Keratinocyte (primary cell): Measurements from ENCODE around the gene YAF2. TPM values are rescaled to one million over a fixed set of nuclear protein-coding genes. Genes with fewer than 3 reads are reported as not detected.
A peak's percentile ranks its signal among the peaks of the same experiment; 100 is the strongest.

Experiments used
- DNase-seq: peaks from one replicate; pipeline ENCODE4 v3.0.0-alpha.2; 2011; ENCODE audit warnings: low read depth, missing footprints, low spot score
- FAIRE-seq: peaks from 2 replicates; lab custom pipeline; 2011; peaks lifted over from hg19 to GRCh38; lab: Jason Lieb, UNC
- H2AFZ ChIP-seq: 2 replicates; pipeline ENCODE4 v1.6.0; 2012; ENCODE audit warnings: low read length, control low read depth, inconsistent platforms; ENCODE audit not compliant: control insufficient read depth
- H3K27ac ChIP-seq: 2 replicates; pipeline ENCODE4 v1.5.1; 2011; ENCODE audit warnings: low read length; ENCODE audit not compliant: control insufficient read depth, insufficient read depth
- H3K27me3 ChIP-seq: 3 replicates; pipeline ENCODE4 v1.6.0; 2011; ENCODE audit warnings: low read length; ENCODE audit not compliant: control insufficient read depth, insufficient read depth; ENCODE audit errors: extremely low read depth
- H3K36me3 ChIP-seq, 2 experiments: 2 replicates in 1 of 2; 3 replicates in 1 of 2; pipeline ENCODE4 v1.5.1; 2011; ENCODE audit warnings: low read length in 2 of 2, mild to moderate bottlenecking in 1 of 2; ENCODE audit not compliant: control insufficient read depth in 2 of 2, insufficient read depth in 2 of 2; ENCODE audit errors: extremely low read depth in 1 of 2
- H3K4me1 ChIP-seq: 3 replicates; pipeline ENCODE4 v1.5.1; 2011; ENCODE audit warnings: low read length; ENCODE audit not compliant: control insufficient read depth, insufficient read depth; ENCODE audit errors: extremely low read depth
- H3K4me2 ChIP-seq: 3 replicates; pipeline ENCODE4 v1.6.0; 2011; ENCODE audit warnings: low read depth, low read length; ENCODE audit not compliant: control insufficient read depth, insufficient read depth; ENCODE audit errors: extremely low read depth
- H3K4me3 ChIP-seq, 3 experiments: fragments of 200-600 bp in 1 of 3; sonication (generic) in 1 of 3; 2 replicates in 2 of 3; 3 replicates in 1 of 3; pipeline ENCODE4 v1.5.1; 2011 to 2016; ENCODE audit warnings: low read length in 3 of 3, mild to moderate bottlenecking in 3 of 3, control low read depth in 2 of 3, inconsistent platforms in 1 of 3, low read depth in 1 of 3, mixed read lengths in 1 of 3, mixed run types in 1 of 3, moderate library complexity in 1 of 3; ENCODE audit not compliant: control insufficient read depth in 2 of 3, insufficient read depth in 2 of 3; ENCODE audit errors: extremely low read depth in 1 of 3
- H3K79me2 ChIP-seq: 2 replicates; pipeline ENCODE4 v1.6.0; 2012; ENCODE audit warnings: low read length; ENCODE audit not compliant: control insufficient read depth, insufficient read depth
- H3K9ac ChIP-seq: 3 replicates; pipeline ENCODE4 v1.6.0; 2011; ENCODE audit warnings: low read length; ENCODE audit not compliant: control insufficient read depth, insufficient read depth; ENCODE audit errors: extremely low read depth
- H3K9me1 ChIP-seq: 3 replicates; pipeline ENCODE4 v1.6.0; 2011; ENCODE audit warnings: low read length; ENCODE audit not compliant: control insufficient read depth, insufficient read depth; ENCODE audit errors: extremely low read depth
- H3K9me3 ChIP-seq: 2 replicates; pipeline ENCODE4 v1.5.1; 2012; ENCODE audit warnings: low read depth, low read length; ENCODE audit not compliant: control insufficient read depth
- H4K20me1 ChIP-seq: 3 replicates; pipeline ENCODE4 v1.6.0; 2011; ENCODE audit warnings: low read length; ENCODE audit not compliant: control insufficient read depth, insufficient read depth; ENCODE audit errors: extremely low read depth
- EZH2 ChIP-seq: IDR thresholded peaks from one replicate; pipeline ENCODE4 v1.6.1; 2012; ENCODE audit warnings: inconsistent platforms, mild to moderate bottlenecking, low read length, moderate library complexity
- dilution Hi-C: fragments of 300-500 bp; cut with MboI; formaldehyde crosslinking; loops from one replicate; pipeline ENCODE4 v1.7.0; 2020; ENCODE audit warnings: low sequenced_read_pairs; ENCODE audit not compliant: extremely low pct_ligation_motif_present
- polyA plus RNA-seq, 5 experiments: library from polyadenylated mRNA; depleted of rRNA in 3 of 5; stranded (reverse) in 3 of 5; stranded (forward) in 1 of 5; unstranded in 1 of 5; fragments of >200 nt; gene quantifications; 1 replicate in 1 of 5; 2 replicates in 3 of 5; 3 replicates in 1 of 5; pipeline versions ENCODE4 v1.2.1 to v1.2.3, GENCODE V29; 2011 to 2012; ENCODE audit warnings: missing spikeins in 2 of 5, low read depth in 1 of 5, low replicate concordance in 1 of 5
- TF ChIP-seq, protein P1 (sequence below), 3 experiments: IDR thresholded peaks in 1 of 3; conservative IDR thresholded peaks in 1 of 3; optimal IDR thresholded peaks in 1 of 3; 2 replicates in 2 of 3; 3 replicates in 1 of 3; pipeline versions ENCODE3 to v1.5.1; 2011; ENCODE audit warnings: low read length in 3 of 3, mild to moderate bottlenecking in 3 of 3, moderate library complexity in 2 of 3, control low read depth in 1 of 3, inconsistent platforms in 1 of 3; ENCODE audit not compliant: insufficient read depth in 2 of 3; ENCODE audit errors: extremely low read depth in 1 of 3

YAF2 gene
- polyA plus RNA-seq, 1 donor (not counting 4 experiments of a cell fraction or from before 2014, with no cell fraction given) = 15.3 TPM

DNA sequence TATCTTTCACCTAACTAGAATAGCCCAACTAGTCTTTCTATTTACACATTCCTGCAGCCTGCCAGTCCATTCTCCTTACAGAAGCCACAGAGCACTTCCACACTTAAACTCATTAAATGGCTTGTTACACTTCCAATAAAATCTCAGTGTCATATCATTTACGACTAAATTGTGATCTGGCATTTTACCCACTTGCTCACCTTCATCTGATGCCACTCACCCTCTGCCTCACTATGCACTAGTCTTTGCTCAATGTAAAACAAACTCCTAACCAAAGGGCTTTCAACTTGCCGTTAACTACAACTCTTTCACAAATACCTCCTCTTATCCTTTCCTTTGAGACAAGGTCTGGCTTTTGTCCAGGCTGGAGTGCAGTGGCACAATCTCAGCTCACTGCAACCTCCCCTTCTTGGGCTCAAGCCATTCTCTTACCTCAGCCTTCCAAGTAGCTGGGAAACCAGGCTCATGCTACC, 24.1 kb downstream of the YAF2 start:
- Histone ChIP-seq H3K9me3 (no peaks in the 10 kb centered on the region), H3K9ac (no peak overlapping the region), H3K27ac (no peak overlapping the region), H3K4me3 (no peak overlapping the region), H3K4me1 (peaks cover 9% of the 10 kb centered on the region), H3K9me1 (no peaks in the 10 kb centered on the region), H2AFZ (no peak overlapping the region), H3K36me3 (no peaks in the 10 kb centered on the region), H3K4me2 (no peak overlapping the region), H3K79me2 (peaks cover 3% of the 10 kb centered on the region), H4K20me1 (no peaks in the 10 kb centered on the region), H3K27me3 (no peaks in the 10 kb centered on the region)
- FAIRE-seq = no peak
- DNase-seq = no peak
- TF ChIP-seq, protein P1, sequence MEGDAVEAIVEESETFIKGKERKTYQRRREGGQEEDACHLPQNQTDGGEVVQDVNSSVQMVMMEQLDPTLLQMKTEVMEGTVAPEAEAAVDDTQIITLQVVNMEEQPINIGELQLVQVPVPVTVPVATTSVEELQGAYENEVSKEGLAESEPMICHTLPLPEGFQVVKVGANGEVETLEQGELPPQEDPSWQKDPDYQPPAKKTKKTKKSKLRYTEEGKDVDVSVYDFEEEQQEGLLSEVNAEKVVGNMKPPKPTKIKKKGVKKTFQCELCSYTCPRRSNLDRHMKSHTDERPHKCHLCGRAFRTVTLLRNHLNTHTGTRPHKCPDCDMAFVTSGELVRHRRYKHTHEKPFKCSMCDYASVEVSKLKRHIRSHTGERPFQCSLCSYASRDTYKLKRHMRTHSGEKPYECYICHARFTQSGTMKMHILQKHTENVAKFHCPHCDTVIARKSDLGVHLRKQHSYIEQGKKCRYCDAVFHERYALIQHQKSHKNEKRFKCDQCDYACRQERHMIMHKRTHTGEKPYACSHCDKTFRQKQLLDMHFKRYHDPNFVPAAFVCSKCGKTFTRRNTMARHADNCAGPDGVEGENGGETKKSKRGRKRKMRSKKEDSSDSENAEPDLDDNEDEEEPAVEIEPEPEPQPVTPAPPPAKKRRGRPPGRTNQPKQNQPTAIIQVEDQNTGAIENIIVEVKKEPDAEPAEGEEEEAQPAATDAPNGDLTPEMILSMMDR (optimal IDR thresholded peaks at IDR 0.05 in 1 of 3, IDR thresholded peaks at IDR 0.05 in 1 of 3, conservative IDR thresholded peaks at IDR 0.05 in 1 of 3; ENCODE audit: extremely low read depth in 1 of 3, insufficient read depth in 2 of 3, low read length in 3 of 3) = no peak
- no peak for TF ChIP-seq EZH2
- dilution Hi-C loops = no loop called here

DNA sequence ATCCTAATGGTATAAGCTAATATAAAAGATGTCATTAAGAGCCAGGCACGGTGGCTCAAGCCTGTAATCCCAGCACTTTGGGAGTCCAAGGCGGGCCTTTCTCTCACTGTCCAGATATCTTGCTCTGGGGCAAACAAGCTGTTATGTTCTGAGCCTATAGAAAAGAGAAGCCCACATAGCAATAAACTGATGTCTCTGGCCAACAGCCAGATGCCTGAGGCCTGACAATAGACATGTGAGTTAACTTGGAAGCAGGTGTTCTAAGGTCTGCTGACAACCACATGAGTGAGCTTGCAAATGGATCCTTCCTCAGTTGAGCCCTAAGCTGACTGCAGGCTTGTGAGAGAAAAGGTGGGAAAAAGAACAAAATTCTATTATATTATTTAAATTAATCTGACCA, 25.0 kb downstream of the YAF2 start:
- TF ChIP-seq EZH2 = no peak
- TF ChIP-seq, protein P1 (optimal IDR thresholded peaks at IDR 0.05 in 1 of 3, IDR thresholded peaks at IDR 0.05 in 1 of 3, conservative IDR thresholded peaks at IDR 0.05 in 1 of 3; ENCODE audit: extremely low read depth in 1 of 3, insufficient read depth in 2 of 3, low read length in 3 of 3) = no peak
- Histone ChIP-seq H3K4me1 (peaks cover 9% of the 10 kb centered on the region), H3K9ac (no peak overlapping the region), H3K27ac (no peak overlapping the region), H4K20me1 (no peaks in the 10 kb centered on the region), H3K9me1 (no peaks in the 10 kb centered on the region), H2AFZ (no peak overlapping the region), H3K4me3 (no peak overlapping the region), H3K36me3 (no peaks in the 10 kb centered on the region), H3K4me2 (no peak overlapping the region), H3K9me3 (no peaks in the 10 kb centered on the region), H3K27me3 (no peaks in the 10 kb centered on the region), H3K79me2 (peaks cover 3% of the 10 kb centered on the region)
- FAIRE-seq = peak; percentile 64
- DNase-seq = peak; percentile 30
- dilution Hi-C loops = no loop called here
